ENCODE data around the gene ZFP82.

ZFP82 gene

DNA sequence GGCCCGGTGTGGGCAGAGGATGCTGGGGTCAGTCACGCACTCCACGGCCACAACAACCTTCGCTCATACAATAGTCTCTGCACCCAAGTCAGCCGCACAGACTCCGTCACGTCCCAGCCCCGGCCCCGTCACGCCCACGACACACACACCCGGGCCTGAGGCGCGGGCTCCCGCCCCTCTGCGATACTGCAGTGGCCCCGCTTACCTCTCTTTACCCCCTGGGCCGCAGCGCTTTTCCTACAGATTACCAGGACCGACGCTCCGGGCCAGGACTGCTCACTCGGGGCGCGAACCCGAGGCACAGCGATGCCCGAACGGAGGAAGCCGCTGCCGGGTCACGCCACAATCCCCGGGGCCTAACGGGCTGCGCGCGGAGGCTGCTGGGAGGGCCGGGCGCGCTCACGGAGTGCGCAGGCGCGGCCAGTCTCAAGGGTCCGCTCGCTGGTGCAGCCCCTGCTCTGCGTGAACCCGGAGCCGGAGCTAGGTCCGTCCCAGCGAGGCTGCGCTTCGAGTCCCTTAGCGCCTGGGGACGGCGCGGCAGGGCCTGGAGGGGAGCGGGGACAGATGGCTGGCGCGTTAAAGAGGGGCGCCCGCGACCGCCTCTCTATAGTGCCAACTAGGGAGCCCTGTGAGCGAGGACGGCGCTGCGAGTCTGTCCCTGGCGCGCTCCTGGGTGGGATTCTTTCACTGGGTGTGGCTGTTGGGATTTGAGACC lies at the start of gene ZFP82:
TSS of gene ZFP82 (minus strand) at position 358 of the 715 bp plus-strand sequence. CDS start 8,855 bp downstream, outside the sequence.
- DNase-seq: peak; percentile 88

DNA sequence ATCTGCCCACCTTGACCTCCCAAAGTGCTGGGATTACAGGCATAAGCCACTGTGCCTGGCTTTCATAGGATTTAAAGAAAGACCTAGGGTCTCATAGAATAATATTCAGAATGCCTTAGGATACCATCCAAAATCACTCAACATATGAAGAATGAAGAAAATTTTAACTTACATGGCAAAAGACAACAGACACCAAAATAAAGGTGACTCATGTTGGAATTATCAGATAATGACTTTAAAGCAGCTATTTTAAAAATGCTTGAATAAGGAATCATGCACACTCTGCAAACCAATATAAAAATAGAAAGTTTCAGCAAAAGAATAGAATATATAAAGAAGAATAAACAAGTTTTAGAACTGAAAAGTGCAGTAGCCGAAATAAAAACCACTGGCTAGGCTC lies 41.6 kb upstream of the ZFP82 start:
- no peak for DNase-seq

DNA sequence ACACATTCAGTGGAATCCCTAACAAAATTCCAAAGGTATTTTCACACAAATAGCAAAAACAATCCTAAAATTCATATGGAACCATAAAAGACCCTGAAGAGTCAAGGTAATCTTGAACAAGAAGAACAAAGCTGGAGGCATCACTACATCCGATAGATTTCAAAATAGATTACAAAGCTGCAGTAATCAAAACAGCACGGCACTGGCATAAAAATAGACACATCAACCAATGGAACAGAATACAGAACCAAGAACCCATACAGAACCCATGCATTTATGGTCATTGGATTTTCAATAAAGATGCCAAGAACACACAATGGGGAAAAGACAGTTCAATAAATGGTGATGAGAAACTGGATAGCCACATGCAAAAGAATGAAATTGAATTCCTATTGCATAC lies 38.4 kb upstream of the ZFP82 start:
- DNase-seq: no peak

DNA sequence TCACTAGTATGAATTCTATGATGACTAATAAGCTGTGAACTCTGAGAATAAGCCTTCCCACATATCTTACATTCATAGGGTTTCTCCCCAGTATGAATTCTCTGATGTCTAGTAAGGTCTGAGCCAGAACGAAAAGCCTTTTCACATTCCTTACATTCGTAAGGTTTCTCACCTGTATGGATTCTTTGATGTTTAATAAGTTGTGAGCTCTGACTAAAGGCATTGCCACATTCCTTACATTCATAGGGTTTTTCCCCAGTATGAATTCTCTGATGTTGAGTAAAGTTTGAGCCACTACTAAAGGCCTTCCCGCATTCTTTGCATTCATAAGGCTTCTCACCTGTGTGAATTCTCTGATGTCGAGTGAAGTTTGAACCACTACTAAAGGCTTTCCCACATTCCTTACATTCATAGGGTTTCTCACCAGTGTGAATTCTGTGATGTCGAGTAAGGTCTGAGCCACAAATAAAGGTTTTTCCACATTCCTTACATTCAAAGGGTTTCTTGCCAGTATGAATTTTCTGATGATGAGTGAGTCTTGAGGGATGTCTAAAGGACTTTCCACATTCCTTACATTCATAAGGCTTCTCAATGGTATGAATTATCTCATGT lies 30.7 kb upstream of the ZFP82 start:
- DNase-seq: no peak

DNA sequence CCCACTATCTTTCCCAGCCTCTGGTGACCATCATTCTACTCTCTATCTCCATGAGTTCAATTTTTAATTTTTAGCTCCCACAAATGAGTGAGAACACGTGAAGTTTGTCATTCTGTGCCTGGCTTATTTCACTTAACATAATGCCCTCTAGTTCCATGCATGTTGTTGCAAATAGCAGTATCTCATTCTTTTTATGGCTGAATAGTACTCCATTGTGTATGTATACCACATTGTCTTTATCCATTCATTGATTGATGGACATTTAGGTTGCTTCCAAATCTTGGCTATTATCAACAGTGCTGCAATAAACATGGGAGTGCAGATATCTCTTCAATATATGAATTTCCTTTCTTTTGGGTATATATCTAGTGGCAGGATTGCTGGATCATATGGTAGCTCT lies 22.9 kb upstream of the ZFP82 start:
- DNase-seq: no peak

DNA sequence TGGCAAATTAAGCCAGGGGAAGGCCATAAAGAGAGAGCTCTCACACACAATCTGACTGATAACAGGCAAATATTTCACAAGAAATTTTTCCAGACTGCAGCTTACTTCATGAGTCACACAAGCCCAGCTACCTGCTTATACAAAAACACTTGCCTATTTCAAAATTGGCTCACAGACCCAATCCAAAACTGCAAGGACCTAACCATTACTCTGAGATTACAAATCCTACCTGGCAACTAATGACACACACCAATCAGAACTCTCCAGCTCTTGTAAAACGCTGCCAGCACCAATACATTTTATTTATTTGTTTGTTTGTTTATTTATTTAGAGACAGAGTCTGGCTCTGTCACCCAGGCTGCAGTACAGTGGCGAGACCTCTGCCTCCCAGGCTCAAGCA lies 18.1 kb upstream of the ZFP82 start:
- peak; percentile 17 for DNase-seq

DNA sequence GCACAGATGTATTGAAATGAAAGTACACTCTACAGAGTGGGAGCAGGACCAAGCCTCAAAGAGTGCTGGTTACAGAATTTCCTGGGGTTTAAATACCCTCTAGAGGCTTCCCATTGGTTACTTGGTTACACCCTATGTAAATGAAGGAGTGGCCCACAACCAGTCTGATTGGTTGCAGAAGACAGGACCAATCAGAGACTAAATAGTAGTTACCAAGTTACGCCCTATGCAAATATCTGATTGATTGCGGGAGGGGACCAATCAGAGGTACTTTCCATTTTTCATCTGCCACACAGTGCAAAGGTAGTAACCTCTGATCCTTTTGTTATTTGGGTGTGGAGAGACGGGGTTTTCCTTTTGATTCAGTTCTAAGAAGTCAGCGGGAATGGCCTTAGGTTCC lies 5.5 kb upstream of the ZFP82 start:
- no peak for DNase-seq

DNA sequence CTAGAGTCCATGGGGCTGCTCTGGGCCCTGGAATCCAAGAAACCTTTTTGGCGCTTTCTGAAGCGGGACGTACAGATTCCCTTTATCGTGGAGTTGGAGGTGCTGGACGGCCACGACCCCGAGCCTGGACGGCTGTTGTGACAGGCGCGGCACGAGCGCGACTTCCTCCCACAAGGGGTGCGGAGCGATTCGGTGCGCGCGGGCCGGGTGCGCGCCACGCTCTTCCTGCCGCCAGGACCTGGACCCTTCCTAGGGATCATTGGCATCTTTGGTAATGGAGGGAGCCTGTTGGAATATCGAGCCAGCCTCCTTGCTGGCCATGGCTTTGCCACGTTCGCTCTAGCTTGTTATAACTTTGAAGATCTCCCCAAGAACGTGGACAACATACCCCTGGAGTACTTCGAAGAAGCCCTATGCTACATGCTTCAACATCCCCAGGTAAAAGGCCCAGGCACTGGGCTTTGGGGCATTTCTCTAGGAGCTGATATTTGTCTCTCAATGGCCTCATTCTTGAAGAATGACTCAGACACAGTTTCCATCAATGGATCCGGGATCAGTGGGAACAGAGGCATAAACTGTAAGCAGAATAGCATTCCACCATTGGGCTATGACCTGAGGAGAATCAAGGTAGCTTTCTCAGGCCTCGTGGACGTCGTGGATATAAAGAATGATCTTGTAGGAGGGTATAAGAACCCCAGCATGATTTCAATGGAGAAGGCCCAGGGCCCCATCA lies 3.5 kb upstream of the ZFP82 start:
- DNase-seq: no peak

DNA sequence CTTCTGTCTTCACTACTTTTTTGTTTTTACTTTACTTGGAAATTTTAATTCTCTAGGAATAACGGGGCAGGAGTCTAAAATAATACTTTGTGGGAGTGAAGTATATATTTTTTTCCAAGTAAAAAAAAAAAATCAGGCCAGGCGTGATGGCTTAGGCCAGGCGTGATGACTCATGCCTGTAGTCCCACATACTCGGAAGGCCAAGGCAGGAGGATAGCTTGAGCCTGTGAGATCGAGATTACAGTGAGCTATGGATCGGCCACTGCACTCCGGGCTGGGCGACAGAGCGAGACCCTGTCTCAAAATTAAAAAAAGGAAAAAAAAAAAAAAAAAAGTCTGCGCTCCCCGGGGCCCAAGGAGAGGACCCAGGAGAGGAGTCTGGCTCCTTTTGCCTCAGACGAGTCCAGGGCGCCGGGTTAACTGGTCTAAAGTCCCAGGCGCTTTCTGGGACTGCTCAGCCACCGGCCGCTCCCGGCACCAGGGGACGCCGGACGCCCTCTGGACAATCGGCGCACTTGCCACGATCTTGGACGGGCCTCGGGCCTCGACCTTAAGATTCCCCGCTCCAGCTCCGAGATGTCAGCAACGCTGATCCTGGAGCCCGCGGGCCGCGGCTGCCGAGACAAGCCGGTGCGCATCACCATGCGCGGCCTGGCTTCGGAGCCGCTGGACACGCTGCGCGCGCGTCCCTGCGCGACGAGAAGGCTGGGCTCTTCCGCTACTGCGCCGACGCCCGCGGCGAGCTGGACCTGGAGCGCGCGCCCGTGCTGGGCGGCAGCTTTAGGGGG lies 2.7 kb upstream of the ZFP82 start:
- peak; percentile 26 for DNase-seq

DNA sequence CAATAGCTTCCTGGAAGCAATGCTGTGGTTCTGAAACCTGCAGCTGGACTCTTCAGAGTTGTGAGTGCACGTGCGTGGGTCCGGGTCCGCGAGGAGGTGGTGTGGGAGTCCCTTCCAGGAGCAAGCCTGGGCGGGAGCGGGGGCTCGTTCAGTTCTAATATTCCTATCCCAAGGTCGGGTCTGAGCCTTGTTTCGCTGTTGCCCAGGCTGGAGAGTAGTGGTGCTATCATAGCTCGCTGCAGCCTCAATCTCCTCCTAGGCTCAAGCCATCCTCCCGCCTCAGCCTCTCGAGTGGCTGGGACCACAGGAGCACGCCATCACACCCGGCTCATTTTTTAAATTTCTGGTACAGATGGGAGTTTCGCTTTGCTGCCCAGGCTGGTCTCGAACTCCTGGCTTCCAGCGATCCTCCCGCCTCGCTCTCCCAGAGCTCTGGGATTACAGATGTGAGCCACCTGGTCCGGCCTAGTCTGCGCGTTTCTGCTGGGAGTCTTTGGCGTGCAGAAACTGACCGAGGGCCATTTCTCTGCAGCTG lies 625 bp downstream of the ZFP82 start:
- no peak for DNase-seq

DNA sequence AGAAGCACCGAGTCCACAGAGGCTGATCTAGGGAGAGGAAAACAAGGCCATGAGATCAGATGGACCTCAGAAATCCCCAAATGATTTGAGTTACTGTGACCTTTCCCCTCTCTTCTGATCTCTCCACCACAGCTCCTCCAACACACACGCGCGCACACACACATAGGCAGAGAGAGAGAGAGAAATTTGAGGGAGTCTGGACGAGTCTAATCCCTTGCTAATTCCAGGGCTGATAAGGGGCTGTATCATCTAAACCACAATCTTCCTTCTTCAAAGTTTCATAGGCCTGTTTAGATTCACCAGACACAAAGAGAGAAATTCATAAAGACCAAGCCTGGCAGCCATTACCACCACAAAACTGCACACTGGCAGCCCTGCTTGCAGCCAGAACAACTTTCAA lies 8.6 kb downstream of the ZFP82 start:
- no peak for DNase-seq

DNA sequence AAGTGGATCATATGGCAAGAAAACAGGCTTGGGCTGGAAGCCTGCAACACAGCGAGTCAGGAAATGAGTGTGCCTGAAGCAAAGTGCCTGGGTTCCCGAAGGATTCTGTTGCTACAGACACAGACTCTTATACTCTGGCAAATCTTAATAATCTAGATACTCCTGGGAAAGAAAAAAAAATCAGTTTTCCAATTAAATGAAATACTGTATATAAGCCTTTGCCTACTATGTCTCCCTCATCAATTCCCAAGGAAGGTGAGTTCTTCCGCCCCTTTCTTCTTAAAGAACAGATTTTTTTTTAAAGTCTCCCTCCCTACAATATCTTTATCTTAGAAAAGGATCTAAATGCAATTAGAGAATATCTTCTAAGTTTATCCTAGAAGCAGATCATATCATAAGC lies 10.3 kb downstream of the ZFP82 start:
- no peak for DNase-seq

DNA sequence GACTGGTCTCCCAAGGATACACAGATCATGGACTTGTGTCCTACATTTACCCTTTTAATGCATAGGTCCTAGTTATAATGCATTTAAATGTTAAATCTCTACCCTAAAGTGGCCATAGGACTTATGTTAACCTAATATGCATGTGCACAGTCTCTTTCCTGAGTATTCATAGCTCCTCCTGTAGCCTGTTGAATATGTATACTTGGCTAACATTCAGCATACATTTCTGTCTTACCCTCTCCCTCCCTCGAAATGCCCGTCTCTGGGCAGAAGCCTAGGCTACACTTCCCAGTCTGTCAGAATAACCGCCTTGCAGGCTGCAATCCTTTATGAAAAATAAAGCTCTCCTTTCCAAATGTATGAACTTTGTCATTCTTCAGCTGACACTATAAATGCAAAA lies 13.9 kb downstream of the ZFP82 start:
- DNase-seq: no peak

DNA sequence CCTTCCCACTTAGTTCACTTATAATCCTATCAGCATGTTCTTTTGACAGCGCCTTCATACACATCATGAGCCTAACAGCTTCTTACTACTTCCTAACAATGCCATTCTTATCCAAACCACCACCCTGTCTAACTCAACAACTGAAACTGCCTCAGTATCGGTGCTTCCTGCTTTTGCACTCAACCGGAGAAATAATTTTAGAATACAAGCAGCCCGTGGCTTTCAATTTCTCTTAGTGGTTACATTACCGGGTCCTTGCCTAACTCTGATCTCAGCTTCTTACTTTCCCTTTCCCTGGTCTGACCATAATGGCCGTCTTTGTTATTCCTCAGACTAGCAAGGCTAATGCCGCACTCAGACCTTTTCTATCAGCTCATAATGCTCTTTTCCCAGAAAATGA lies 17.0 kb downstream of the ZFP82 start:
- no peak for DNase-seq

DNA sequence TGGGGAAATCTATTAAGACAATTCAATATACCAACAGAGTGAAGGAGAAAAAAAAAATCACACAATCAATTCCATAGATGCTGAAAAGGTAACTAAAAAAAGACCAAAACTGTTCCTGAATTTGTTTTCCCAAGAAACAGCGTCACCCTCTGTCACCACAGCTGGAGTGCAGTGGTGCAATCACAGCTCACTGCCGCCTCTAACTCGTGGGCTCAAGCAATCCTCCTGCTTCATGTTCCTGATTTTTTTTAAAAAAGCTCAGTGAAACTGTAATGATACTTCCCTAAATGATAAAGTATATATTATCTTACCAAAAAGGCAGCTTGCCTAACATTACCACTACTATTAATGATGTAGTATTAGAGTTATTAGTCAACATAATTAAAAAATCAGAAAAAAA lies 19.9 kb downstream of the ZFP82 start:
- DNase-seq: no peak

DNA sequence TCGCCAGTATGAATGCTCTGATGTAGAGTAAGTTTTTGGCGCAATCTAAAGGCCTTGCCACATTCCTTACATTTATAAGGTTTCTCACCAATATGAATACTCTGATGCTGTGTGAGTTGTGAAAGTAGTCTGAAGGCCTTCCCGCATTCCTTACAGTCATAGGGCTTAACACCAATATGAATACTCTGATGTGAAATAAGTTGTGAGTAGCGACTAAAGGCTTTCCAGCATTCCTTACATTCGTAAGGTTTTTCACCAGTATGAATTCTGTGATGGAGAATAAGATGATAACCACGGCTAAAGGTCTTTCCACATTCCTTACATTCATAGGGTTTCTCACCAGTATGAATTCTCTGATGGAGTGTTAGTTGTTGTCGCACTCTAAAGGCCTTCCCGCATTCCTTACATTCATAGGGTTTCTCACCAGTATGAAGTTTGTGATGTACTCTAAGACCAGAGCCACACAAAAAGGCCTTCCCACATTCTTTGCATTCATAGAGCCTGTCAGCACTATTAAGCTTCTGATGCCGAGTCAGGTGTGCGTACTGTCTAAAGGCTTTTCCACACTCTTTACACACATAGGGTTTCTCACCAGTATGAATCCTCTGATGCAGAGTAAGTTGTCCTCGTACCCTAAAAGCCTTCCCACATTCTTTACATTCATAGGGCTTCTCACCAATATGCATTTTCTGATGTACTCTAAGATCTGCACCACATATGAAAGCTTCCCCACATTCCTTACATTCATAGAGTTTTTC lies 25.3 kb downstream of the ZFP82 start:
- DNase-seq: no peak

DNA sequence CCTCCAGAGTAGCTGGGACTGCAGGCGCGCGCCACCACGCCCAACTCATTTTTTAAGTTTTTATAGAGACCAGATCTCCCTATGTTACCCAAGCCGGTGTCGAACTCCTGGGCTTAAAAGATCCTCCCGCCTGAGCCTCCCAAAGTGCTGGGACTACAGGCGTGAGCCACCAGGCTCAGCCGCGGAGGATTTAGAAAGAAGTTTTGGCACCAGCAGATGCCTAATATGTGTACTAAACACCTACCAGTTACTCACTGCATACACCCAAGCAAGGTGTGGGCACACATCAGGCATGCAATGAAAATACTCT lies 39.0 kb downstream of the ZFP82 start:
- DNase-seq: no peak

DNA sequence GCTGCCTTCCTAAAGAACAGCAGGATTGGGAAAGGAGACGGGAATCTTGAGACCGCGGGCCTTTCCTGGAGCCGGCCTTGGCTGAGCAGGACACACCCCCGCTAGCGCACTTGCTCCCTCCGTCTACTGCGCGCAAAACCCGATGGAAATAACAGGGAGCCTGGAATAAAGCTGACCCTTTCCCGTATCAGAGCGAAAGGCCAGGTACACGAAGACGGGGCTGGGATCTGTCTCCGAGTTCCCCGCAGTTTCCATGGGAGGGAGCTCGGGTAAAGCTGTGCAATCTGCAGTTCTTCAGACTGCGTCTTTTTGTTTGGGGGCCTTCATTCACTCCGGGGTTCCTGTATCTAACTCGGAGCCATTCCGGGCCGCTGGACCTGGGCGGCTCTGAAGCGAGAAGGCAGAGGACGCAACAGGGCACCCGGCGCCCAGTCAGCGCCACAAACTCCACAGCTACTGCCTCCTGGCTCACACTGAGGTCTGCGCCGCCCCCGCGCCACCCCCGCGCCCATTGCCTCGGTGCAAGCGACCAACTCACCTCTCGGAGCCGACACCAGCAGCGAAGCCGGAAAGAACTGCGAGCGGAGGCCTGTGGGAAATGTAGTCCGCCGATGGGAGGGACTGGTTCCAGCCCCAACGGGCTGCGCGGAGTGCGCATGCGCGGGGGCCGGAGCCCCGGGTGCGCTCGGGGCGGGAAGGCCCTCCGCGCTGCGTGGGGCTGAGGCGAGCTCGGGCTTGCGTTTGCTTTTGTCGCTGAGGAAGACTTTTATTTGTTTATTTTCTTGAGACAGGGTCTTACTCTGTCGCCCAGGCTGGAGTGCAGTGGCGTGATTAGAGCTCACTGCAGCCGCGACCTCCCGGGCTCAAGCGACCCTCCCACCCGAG lies 39.6 kb downstream of the ZFP82 start, which contains the start of gene ZFP14:
TSS of gene ZFP14 (minus strand) at position 577 of the 885 bp plus-strand sequence. CDS start 11,309 bp downstream, outside the sequence.
- DNase-seq: peak; percentile 97

DNA sequence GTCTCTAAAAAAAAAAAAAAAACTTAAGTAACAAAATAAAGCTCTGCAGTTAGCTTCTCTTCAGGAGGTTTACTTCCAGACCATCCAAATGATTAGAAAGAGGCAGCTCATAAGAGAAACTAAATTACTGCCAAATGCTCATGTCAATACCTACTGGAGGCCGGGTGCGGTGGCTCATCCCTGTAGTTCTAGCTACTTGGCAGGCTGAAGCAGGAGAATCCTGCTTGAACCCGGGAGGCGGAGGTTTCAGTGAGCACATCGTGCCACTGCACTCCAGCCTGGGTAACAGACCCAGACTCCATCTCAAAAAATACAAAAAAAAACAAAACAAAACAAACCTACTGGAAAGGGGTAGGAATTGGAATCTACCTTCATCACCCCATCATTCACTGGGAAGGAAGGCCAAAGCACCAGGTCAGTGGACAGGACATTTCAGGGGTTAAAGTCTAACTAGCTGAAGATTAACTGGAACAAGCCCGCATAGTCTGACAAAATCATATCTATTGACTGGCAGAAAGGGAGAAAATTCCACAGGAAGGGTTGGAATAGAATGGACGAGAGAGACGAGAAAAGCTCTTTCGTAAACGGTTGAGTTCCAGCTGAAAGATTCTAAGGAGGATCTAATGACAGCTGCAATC lies 40.8 kb downstream of the ZFP82 start:
- DNase-seq: no peak

DNA sequence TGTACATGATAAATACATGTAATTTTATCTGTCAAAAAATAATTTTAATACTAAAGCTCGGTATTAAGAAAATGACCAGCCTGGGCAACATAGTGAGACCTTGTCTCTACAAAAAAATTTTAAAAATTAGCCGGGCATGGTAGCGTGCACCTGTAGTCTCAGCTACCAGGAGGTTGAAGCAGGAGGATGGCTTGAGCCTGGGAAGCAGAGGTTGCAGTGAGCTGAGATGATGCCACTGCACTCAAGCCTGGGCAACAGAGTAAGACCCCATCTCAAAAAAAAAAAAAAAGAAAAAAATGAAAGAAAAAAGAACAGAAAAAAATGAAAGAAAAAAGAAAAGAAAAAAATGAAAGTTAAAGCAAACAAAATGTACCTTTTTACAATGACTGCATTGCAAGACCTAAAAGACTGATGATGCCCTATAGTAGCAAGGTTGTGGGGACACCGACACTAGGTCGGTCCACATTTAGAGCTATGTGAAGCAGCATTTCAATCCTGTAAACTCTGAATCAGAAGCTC lies 44.7 kb downstream of the ZFP82 start:
- DNase-seq: no peak

DNA sequence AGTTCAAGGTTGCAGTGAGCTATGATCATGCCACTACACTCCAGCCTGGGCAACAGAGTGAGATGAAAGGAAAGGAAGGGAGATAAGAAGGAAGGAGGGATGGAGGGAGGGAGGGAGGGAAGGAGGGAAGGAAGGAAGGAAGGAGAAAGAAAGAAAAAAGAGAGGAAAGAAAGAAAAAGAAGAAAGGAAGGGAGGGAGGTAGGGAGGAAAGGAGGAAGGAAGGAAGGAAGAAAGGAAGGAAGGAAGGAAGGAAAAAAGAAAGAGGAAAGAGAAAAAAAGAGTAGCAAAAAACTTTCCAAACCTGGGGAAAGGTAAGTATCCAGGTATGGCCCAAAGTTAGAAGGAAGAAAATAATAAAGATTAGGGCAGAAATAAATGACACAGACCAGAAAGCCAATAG lies 46.6 kb downstream of the ZFP82 start:
- DNase-seq: no peak
